ENCODE measurements around the gene MAPK14.
"Not testable (repeated sequence)": the region's sequence is repeated elsewhere in the genome, so short reads cannot be mapped to it uniquely, and the experiment has no call there.

MAPK14 gene

DNA sequence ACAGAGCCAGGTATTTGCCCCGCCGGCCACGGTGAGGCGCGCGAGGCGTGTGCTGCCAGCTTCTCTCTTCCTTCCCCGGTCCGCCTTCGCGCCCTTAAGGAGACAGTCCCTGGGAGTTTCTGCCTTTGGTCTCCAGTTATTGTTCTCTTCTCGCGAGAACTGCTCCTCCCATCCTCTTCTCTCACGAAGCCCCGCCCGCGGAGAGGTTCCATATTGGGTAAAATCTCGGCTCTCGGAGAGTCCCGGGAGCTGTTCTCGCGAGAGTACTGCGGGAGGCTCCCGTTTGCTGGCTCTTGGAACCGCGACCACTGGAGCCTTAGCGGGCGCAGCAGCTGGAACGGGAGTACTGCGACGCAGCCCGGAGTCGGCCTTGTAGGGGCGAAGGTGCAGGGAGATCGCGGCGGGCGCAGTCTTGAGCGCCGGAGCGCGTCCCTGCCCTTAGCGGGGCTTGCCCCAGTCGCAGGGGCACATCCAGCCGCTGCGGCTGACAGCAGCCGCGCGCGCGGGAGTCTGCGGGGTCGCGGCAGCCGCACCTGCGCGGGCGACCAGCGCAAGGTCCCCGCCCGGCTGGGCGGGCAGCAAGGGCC is at the start of gene MAPK14:
MAPK14 (plus strand) TSS at position 308 of the 587 bp plus-strand sequence. CDS start 350 bp downstream, outside the sequence.
- DNase-seq = peak; percentile 98 to 99

DNA sequence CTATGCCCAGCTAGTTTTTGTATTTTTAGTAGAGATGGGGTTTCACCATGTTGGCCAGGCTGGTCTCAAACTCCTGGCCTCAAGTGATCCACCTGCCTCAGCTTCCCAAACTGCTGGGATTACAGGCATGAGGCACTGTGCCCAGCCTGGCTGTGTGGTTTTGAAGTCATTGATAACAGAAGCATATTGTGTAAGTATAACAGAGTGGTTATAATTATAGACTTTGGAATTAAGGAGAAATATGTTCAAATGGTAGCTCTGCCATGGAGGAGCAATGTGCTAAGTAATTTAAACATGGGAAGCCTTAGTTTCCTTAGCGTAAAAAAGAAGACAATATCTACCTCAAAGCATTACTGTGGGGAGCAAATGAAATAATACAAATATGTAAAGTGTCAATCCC is 47.5 kb upstream of the MAPK14 start:
- DNase-seq = not testable (repeated sequence)

DNA sequence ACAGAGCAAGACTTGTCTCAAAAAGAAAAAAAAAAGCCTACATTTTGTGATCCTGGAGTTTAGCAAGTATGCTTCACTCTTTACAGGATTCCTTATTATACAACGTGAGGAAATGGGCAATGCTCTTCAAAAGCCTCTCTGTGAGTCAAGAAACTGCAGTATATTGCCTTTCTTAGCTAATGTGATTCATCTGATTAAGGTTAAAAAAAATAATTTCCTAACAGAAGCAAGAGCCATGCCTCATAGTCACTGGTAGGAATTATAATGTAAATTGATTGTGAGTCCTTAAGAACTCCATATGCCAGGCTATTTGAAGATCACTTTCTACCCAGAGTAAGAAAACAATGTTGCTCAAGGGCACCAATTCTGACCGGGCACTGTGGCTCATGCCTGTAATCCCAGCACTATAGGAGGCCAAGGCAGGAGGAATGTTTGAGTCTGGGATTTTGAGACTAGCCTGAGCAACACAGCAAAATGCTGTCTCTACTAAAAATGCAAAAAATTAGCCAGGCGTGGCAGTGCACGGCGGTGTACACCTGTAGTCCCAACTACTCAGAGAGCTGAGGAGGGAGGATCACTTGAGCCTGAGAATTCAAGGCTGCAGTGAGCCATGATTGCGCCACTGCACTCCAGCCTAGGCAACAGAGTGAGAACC is 46.5 kb upstream of the MAPK14 start:
- no peak for DNase-seq

DNA sequence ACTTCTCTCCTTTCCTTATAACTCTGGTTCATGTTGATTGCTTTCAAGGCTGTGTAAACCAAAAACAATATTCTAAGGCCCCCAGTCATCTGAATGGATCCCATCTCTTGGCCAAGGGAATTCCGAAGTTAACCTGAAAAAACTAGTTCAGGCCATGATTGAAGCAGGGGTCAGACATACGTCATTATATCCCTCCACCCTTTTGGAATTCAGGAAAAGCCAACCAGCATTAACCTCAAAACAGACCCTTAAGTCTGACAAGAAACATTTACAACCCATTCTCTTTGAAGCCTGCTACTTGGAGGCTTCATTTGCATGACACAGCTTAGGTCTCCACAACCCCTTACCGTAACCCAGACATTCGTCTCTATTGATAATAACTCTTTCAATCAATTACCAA is 42.9 kb upstream of the MAPK14 start:
- no peak for DNase-seq

DNA sequence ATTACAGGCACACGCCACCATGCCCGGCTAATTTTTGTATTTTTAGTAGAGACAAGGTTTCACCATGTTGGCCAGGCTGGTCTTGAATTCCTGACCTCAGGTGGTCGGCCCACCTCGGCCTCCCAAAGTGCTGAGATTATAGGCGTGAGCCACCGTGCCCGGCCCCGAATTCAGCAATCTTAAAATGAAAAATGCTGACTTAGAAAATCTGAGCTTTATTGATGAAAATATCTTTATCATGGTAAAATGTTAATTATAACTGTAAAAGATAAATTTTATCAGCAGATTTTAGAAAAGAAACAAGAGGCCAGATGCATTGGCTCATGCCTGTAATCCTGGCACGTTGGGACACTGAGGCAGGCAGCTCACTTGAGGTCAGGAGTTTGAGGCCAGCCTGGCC is 39.6 kb upstream of the MAPK14 start:
- DNase-seq = not testable (repeated sequence)

DNA sequence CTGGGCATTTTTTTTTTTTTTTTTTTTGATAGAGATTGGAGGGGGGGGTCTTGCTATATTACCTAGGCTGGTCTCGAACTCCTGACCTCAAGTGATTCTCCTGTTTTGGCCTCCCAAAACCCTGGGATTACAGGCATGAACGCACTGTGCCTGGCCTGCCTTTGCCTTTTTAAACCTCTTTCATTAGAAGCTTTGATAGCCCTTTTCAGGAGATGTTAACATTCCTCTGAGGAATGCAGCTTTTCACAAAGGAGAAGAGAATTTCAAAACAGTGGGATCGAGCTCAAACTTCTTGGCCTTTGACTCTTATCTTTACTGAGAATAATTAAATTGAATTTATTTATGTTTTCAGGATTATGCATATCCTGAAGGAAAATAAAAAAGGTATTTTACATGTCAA is 34.5 kb upstream of the MAPK14 start:
- no peak for DNase-seq

DNA sequence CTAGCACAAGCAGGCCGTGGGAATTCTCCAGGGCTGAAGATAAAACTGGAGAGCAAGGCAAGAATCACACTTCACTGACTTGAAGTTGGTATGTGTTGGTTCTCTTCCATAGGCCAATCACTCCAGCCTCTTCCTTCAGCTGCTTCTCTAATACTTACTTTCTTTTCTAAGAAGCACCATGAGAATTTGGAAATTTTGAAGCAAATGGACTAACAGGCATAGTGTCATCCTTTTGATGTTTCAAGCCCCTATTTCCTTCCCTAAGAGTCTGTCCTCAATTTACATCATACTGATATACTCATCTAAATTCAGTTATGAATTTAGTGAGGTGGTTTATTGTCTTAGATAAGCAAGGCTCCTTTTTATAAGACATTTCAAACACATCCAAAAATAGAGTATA is 27.2 kb upstream of the MAPK14 start:
- DNase-seq = no peak

DNA sequence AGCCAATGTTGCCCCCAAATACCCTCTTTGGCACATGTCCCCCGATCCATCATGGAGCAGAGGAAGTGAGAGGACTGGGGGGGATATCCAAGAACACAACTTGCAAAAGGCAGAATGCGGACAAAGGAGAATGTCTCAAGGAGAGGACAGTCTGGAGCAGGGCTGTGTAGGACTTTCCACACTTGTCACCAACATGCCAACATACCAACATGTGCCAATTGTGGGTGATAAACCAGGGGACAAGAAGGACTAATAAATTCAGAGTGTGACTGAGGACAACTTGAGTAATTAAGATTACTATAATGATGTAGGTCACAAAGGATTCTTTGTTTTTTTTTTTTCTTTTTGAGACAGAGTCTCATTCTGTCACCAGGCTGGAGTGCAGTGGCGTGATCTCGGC is 11.9 kb upstream of the MAPK14 start:
- DNase-seq = no peak

DNA sequence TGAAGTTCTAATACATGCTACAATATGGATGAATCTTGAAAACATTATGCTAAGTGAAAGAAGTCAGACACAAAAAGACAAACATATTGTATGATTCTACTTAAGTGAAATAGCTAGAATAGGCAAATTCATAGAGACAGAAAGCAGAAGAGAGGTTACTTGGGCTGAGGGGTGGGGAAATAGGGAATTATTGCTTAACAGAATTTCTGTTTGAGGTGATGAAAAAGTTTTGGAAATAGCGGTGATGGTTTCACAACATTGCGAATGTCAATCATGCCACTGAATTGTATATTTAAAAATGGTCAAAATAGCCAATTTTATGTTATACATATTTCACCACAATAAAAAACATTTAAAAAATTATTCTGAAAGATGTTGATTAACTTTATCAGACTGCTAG is 9.3 kb upstream of the MAPK14 start:
- DNase-seq = no peak

DNA sequence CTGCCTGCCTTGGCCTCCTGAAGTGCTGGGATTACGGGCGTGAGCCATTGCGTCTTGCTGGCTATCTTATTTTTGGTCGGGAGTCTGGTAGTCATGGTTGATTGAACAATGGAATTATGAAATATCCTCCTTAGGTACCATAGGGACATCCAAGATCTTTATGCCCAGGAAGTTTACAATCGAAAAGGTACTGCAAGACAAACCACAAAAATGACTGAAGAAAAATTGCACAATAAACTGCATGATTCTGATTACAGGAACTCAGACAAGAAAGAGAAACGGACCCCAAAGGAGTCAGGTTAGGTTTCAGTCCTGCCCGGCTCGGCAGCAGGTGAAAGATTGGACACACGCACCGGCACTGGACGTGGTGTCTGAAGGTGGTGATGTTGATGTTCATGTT is 8.4 kb upstream of the MAPK14 start:
- no peak for DNase-seq

DNA sequence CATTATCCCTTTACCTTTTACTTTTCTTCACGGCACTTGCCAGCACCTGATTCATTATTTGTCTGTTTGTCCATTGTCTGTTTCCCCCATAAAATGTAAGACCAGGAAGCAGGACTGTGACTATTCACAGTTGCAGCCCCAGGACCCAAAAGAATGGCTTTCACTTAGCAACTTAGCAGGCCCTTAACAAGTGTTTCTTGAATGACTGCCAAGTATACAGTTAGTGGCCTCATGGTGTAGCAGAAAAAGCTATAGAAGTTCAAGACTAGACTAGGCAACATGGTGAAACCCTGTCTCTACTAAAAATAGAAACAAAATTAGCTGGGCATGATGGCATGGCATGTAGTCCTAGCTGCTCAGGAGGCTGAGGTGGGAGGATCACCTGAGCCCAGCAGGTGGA is 7.5 kb upstream of the MAPK14 start:
- no peak for DNase-seq

DNA sequence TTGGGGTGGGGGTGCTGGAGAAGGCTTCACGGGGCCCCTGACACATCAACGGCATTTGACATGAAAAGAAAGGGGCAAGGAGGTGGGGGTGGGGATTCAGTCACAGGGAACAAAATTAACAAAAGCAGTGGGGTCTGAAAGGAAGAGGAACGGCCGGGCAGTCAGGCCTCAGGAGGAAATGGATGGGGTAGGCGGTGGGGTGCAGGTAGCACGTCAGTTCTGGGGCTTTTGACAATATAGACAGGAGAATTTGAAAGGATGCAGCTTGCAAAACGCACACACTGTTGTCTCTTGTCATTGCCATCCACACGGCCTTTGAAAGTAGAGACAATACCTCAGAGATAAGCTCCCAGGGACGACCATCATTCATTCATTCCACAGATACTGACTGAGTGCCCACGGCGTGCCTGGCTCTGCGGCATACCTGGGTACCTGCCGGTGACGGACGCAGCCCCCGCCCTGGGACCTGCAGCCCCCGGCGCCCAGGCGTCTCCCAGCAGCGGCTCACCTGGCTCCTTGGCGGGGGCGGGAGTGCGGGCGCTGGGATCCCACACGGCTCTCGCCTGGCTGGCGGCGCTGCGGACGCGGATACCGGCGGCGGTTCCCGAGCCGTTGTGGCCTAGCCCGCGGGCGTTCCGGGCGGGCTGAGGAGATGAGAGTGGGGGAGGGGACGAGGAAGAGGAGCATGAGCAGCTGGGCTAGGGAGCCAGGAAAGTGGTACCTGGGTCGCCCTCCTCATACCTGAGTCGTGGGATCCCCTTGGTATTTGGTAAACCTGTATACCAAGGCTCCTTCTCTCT is 3.4 kb upstream of the MAPK14 start, which contains the start of gene SLC26A8:
SLC26A8 (minus strand) TSS at position 646 of the 800 bp plus-strand sequence. CDS start 4,934 bp downstream, outside the sequence.
- no peak for DNase-seq

DNA sequence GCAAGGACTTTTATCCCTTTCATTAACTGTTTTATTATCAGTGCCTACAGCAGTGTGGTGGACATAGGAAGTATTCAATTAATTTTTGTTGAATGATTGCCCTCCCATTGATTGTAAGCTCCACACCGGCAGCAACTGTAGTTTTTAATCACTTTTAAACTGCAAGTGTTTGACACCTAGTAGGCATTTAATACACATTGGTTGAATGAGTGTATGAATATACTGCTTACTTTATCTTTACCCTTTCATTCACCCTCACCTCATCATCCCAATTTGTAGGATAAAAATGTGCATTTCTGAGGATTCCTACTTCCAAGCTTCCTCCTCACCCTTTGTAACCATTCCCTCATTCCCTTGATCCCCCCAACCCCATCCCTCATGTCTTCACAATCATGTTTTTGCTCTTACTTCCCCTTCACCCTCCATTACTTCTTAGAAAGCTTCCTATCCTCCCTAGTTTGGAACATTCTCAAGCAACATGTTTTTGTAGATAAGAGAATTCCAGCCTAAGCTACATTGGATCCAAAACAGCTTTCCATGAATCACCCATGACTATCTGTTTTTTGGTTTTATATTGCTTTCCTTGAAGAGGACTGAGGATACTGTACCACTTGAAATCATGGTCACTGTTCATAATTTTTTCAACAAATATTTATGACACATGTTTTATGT is 2.2 kb upstream of the MAPK14 start:
- DNase-seq = no peak

DNA sequence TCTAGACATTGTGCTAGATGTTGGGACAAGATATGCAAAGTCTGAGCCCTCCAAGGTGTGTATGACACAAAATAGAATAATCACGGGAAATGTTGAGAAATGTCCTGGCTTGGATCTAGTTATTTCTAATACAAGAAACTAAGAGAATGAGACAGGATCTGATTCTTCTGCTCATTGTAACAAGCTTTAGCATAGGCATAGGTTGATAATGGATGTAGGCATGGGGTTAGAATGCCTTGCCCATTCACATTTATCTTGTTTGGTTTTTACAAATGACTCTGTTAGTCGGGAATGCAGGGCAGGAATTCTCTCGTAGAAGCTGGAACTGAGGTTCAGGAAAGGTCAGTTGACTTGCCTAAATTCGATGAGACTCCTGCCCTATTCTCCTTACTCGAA is 1.7 kb upstream of the MAPK14 start:
- DNase-seq = no peak

DNA sequence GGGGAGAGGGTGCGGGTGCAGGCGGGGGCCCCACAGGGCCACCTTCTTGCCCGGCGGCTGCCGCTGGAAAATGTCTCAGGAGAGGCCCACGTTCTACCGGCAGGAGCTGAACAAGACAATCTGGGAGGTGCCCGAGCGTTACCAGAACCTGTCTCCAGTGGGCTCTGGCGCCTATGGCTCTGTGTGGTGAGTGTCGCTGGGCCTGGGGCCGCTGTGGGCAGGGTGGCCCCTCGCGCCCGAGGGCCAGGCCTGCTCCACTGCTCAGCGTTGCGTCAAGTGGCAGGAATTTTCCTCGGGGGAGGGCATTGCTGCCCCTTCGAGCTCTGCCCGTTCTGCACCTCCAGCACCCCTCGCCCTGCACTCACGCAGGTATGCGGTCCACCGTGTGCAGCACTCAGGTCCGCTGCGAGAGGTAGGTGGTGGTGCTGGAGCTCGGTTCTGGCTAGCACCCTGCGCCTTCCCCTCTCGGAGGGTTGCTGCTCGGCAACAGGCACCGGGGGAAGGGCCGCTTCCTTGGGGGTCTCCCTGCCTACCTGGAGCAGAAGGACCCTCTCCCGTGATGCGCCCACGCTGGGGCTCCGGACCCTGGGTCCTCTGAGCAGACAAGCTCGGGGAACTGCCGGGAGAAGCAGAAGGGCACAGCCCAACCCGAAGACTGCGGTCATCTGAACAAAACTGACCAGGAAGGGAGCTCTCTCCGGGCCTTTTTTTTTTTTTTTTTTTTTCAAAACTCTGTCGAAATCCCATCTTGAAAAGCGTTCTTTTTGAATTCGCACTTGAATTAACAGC is 674 bp downstream of the MAPK14 start:
- peak in 1 of 2 experiments; percentile 17 for DNase-seq

DNA sequence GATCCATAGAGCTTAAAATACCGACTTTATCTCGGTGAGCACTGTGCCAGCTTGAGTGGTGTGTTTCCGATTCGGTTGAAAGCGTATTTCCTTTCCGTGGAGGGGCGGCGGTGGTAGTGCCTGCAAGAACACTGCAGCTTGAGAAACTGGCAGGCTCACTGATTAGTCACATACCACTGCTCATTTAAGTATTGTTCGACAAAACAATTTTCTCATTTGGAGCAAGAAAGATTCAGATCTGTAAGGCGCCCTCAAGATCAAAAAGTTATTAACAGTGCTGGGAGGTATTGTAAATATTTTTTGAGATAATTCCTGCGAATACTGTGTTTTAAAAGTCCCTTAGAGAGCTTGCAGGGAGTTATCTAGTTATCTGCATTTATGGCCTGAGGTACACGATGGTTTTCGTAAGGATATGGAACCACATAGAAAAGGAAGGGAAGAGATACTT is 1.3 kb downstream of the MAPK14 start:
- peak; percentile 75 to 81 for DNase-seq

DNA sequence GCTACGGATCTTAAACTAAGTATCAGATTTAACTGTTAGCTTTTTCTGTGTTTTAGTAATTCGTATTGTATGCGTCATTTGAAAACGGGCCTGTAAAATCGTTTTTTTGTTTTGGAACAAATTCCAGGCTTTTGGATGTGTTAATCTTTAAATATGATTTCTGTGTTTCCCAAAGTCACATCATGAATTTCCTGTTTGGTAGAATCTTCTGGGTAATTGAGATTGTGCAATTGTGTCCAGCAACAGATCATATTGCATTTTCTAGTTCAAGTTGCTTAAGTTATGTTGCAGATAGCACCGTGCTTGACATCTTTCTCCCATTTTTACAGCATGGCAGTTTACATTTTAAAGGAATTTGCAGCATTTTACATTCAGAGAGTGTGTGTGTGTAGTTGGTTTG is 1.9 kb downstream of the MAPK14 start:
- peak; percentile 63 to 68 for DNase-seq

DNA sequence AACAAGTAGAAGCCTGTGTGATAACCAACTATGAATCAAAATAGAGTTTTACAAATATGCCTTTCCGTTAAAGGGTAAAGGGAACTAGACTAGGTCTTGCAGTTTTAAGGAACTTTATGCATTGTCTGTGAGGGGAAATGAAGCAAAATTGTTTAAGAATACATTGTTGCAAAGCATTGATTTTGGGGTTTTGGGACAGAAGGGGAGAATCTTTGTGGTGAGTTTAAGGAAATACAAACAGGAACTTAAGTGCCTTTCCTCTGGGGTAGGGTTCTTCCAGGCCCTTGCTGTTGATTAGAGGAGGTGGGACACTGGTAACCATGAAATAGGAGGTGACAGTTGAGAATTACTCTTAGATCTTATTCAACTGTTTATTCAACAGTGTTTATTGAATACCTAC is 4.7 kb downstream of the MAPK14 start:
- peak; percentile 94 to 95 for DNase-seq

DNA sequence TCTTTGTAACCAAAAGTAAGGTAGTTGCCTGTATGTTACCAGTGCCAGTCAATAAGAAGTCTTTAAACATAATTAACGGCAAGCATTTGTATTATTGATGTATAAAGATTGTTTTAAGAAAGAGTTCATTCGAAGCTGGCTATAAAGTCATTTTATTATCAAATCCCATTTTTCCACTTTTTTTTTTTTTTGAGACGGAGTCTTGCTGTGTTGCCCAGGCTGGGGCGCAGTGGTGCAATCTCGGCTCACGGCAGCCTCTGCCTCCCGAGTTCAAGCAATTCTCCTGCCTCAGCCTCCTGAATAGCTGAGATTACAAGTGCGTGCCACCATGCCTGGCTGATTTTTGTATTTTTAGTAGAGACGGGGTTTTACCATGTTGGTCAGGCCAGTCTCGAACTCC is 5.5 kb downstream of the MAPK14 start:
- DNase-seq = not testable (repeated sequence)

DNA sequence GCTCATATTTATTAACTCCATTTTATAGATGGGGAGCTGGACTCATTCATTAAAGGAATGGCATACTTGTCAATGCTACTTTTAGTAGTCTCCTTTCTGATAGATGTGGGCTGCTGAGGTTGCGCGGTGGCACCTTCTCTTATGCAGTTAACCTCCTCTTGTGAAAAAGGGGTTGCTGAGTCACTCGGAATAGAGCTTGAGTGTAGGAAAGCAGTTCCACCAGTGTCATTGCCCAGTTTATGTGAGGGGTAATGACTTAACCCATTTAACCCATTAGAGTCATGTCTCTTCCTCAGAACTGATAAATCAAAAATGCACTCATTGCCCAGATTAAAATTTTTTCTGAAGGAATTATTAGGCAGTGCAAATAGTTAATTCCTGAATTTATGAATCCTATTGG is 6.3 kb downstream of the MAPK14 start:
- no peak for DNase-seq

DNA sequence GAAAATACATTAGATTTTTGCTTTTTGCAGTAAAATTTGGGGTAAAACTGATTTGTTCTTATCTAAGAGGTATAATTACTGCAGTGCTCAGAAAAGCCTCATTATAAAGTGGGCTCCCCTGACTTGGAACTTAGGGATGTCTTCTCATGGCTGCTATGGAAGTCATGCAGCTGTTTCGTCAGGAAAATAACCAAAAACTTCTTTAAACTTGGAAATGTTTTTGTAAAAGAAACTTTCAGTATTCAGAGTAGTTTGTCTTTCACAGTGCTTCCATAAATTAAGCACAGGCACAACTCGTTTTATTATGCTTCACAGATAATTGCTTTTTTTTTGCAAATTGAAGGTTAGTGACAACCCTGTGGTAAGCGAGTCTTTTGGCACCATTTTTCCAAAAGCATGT is 6.8 kb downstream of the MAPK14 start:
- DNase-seq = no peak

DNA sequence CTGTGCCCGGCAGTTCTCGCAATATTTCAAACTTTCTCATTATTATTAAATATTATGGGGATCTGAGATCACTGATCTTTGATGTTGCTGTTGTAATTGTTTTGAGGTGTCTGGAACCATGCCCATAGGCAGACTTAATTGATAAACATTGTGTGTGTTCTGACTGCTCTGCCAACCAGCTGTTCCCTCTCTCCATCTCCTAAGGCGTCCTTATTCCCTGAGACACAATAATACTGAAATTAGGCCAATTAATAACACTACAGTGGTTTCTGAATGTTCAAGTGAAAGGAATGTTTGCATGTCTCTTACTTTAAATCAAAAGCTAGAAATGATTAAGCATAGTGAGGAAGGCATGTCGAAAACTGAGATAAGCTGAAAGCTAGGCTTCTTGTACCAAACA is 7.6 kb downstream of the MAPK14 start:
- no peak for DNase-seq

All from Kasumi-1 (cell line).